K562 (cell line): ENCODE data around the gene SARS2. TPM values are rescaled to one million over a fixed set of nuclear protein-coding genes. Genes with fewer than 3 reads are reported as not detected.

Experiments used
- ARNT ChIP-seq, 2 experiments: fragments of 450-650 bp; IDR thresholded peaks; 2 replicates each; pipeline ENCODE4 v1.6.1; 2016; ENCODE audit warnings: mild to moderate bottlenecking in 1 of 2
- DIDO1 ChIP-seq: fragments of 450-650 bp; IDR thresholded peaks from 2 replicates; pipeline ENCODE4 v1.6.1; 2016; ENCODE audit warnings: low read depth, missing biosample characterization, missing genetic modification characterization
- EP300 ChIP-seq: IDR thresholded peaks from 2 replicates; pipeline ENCODE4 v1.6.1; 2012; ENCODE audit warnings: low read length, improper control_type of control experiment
- EZH2 ChIP-seq: IDR thresholded peaks from 2 replicates; pipeline ENCODE4 v1.6.1; 2012; ENCODE audit warnings: low read depth, mild to moderate bottlenecking, inconsistent platforms, low read length, borderline replicate concordance
- HNRNPK ChIP-seq: fragments of 200-400 bp; formaldehyde crosslinking; IDR thresholded peaks from one replicate; pipeline ENCODE4 v1.6.1; 2018; ENCODE audit warnings: mild to moderate bottlenecking, low read depth, low read length; ENCODE audit not compliant: poor library complexity, severe bottlenecking
- KAT2B ChIP-seq: IDR thresholded peaks from one replicate; pipeline ENCODE4 v1.6.1; 2012; ENCODE audit warnings: low read depth, mild to moderate bottlenecking, control low read depth, inconsistent platforms, low read length, moderate library complexity
- RBBP5 ChIP-seq: fragments of 200-600 bp; sonication (generic); IDR thresholded peaks from 2 replicates; pipeline ENCODE4 v1.6.1; 2012; ENCODE audit warnings: borderline replicate concordance, mild to moderate bottlenecking, low read length, control low read depth, inconsistent platforms; ENCODE audit not compliant: insufficient read depth, poor library complexity, severe bottlenecking
- RFX1 ChIP-seq: fragments of 450-650 bp; IDR thresholded peaks from 2 replicates; pipeline ENCODE4 v1.6.1; 2016; ENCODE audit warnings: mild to moderate bottlenecking, moderate library complexity
- TCF7 ChIP-seq: sonication (generic); IDR thresholded peaks from 2 replicates; pipeline ENCODE4 v1.6.1; 2016; ENCODE audit warnings: antibody characterized with exemption, borderline replicate concordance
- ZNF507 ChIP-seq: conservative IDR thresholded peaks from 2 replicates; pipeline ENCODE4 v1.6.1; 2017; ENCODE audit warnings: missing genetic modification characterization, missing compliant biosample characterization
- polyA plus RNA-seq, 8 experiments: library from polyadenylated mRNA; depleted of rRNA in 4 of 8; stranded (reverse) in 5 of 8; unstranded in 3 of 8; fragments of >200 nt; fragmentation: Nextera tagmentation in 2 of 8; fragmentation: Illumina TruSeq in 1 of 8; extraction: Ambion mirVana in 2 of 8; extraction: Trizol in 1 of 8; gene quantifications; 2 replicates each; pipeline versions ENCODE4 v1.2.1 to v1.2.3, GENCODE V29; 2011 to 2014; ENCODE audit warnings: inconsistent platforms in 1 of 8, missing spikeins in 1 of 8
- total RNA-seq, 7 experiments: library from RNA; depleted of rRNA in 6 of 7; stranded (reverse); fragments of >200 nt in 6 of 7; fragmentation: Illumina TruSeq in 2 of 7; extraction: Trizol in 2 of 7; gene quantifications; 2 replicates each; pipeline versions ENCODE4 v1.2.1 to v1.2.3, GENCODE V29; 2011 to 2021; ENCODE audit warnings: low replicate concordance in 1 of 7
- TF ChIP-seq, protein P1 (sequence below): fragments of 450-650 bp; IDR thresholded peaks from 2 replicates; pipeline ENCODE4 v1.6.1; 2016; ENCODE audit warnings: mild to moderate bottlenecking, moderate library complexity
- TF ChIP-seq, protein P2 (sequence below), 2 experiments: IDR thresholded peaks; 2 replicates each; pipeline ENCODE4 v1.6.1; 2012; ENCODE audit warnings: improper control_type of control experiment in 2 of 2, low read depth in 2 of 2, low read length in 2 of 2, borderline replicate concordance in 1 of 2

SARS2 gene
- total and polyA plus RNA-seq, 9 of the 15 experiments (the other 6 are each of a cell fraction or from before 2014, with no cell fraction given): 3.1 to 59.1 (median 31.7) TPM

DNA sequence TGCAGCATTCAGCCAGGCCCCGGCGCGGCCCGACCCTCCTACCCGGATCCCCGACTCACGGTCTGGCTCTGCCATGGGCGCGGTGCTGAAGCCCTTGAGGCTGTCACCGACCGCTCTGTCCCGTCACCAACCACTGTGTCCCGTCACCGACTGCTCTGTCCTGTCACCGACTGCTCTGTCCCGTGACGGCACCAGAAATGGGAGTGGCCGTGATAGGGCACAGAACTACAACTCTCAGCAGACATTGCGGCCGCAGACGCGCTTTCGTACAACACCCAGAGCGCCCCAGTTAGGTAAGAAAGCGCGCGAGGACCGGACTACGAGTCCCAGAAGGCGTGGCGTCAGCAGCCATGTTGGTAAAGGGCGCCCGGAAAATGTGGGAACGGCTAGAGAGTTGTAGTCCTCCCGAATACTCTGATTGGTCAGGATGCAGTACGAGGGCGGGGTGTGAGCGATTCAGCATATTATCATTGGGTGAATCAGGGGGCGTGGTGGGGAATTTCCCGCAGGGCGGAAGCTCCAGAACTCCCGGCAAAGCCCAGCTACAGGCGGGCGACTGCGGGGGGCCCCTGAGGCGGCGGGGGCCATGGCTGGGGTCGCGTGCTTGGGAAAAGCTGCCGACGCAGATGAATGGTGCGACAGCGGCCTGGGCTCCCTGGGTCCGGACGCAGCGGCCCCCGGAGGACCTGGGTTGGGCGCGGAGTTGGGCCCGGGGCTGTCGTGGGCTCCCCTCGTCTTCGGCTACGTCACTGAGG, 30.9 kb downstream of the SARS2 start, which contains the start of the genes NFKBIB and SIRT2 (continued):
- TF ChIP-seq, protein P1, sequence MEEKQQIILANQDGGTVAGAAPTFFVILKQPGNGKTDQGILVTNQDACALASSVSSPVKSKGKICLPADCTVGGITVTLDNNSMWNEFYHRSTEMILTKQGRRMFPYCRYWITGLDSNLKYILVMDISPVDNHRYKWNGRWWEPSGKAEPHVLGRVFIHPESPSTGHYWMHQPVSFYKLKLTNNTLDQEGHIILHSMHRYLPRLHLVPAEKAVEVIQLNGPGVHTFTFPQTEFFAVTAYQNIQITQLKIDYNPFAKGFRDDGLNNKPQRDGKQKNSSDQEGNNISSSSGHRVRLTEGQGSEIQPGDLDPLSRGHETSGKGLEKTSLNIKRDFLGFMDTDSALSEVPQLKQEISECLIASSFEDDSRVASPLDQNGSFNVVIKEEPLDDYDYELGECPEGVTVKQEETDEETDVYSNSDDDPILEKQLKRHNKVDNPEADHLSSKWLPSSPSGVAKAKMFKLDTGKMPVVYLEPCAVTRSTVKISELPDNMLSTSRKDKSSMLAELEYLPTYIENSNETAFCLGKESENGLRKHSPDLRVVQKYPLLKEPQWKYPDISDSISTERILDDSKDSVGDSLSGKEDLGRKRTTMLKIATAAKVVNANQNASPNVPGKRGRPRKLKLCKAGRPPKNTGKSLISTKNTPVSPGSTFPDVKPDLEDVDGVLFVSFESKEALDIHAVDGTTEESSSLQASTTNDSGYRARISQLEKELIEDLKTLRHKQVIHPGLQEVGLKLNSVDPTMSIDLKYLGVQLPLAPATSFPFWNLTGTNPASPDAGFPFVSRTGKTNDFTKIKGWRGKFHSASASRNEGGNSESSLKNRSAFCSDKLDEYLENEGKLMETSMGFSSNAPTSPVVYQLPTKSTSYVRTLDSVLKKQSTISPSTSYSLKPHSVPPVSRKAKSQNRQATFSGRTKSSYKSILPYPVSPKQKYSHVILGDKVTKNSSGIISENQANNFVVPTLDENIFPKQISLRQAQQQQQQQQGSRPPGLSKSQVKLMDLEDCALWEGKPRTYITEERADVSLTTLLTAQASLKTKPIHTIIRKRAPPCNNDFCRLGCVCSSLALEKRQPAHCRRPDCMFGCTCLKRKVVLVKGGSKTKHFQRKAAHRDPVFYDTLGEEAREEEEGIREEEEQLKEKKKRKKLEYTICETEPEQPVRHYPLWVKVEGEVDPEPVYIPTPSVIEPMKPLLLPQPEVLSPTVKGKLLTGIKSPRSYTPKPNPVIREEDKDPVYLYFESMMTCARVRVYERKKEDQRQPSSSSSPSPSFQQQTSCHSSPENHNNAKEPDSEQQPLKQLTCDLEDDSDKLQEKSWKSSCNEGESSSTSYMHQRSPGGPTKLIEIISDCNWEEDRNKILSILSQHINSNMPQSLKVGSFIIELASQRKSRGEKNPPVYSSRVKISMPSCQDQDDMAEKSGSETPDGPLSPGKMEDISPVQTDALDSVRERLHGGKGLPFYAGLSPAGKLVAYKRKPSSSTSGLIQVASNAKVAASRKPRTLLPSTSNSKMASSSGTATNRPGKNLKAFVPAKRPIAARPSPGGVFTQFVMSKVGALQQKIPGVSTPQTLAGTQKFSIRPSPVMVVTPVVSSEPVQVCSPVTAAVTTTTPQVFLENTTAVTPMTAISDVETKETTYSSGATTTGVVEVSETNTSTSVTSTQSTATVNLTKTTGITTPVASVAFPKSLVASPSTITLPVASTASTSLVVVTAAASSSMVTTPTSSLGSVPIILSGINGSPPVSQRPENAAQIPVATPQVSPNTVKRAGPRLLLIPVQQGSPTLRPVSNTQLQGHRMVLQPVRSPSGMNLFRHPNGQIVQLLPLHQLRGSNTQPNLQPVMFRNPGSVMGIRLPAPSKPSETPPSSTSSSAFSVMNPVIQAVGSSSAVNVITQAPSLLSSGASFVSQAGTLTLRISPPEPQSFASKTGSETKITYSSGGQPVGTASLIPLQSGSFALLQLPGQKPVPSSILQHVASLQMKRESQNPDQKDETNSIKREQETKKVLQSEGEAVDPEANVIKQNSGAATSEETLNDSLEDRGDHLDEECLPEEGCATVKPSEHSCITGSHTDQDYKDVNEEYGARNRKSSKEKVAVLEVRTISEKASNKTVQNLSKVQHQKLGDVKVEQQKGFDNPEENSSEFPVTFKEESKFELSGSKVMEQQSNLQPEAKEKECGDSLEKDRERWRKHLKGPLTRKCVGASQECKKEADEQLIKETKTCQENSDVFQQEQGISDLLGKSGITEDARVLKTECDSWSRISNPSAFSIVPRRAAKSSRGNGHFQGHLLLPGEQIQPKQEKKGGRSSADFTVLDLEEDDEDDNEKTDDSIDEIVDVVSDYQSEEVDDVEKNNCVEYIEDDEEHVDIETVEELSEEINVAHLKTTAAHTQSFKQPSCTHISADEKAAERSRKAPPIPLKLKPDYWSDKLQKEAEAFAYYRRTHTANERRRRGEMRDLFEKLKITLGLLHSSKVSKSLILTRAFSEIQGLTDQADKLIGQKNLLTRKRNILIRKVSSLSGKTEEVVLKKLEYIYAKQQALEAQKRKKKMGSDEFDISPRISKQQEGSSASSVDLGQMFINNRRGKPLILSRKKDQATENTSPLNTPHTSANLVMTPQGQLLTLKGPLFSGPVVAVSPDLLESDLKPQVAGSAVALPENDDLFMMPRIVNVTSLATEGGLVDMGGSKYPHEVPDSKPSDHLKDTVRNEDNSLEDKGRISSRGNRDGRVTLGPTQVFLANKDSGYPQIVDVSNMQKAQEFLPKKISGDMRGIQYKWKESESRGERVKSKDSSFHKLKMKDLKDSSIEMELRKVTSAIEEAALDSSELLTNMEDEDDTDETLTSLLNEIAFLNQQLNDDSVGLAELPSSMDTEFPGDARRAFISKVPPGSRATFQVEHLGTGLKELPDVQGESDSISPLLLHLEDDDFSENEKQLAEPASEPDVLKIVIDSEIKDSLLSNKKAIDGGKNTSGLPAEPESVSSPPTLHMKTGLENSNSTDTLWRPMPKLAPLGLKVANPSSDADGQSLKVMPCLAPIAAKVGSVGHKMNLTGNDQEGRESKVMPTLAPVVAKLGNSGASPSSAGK: 0 out of 2 replicates have a peak, but pooled peaks have one; percentile 39
- TF ChIP-seq RFX1: no peak
- TF ChIP-seq, protein P2, sequence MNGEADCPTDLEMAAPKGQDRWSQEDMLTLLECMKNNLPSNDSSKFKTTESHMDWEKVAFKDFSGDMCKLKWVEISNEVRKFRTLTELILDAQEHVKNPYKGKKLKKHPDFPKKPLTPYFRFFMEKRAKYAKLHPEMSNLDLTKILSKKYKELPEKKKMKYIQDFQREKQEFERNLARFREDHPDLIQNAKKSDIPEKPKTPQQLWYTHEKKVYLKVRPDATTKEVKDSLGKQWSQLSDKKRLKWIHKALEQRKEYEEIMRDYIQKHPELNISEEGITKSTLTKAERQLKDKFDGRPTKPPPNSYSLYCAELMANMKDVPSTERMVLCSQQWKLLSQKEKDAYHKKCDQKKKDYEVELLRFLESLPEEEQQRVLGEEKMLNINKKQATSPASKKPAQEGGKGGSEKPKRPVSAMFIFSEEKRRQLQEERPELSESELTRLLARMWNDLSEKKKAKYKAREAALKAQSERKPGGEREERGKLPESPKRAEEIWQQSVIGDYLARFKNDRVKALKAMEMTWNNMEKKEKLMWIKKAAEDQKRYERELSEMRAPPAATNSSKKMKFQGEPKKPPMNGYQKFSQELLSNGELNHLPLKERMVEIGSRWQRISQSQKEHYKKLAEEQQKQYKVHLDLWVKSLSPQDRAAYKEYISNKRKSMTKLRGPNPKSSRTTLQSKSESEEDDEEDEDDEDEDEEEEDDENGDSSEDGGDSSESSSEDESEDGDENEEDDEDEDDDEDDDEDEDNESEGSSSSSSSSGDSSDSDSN (IDR thresholded peaks at IDR 0.05; ENCODE audit: borderline replicate concordance in 1 of 2, low read depth in 2 of 2, low read length in 2 of 2): 0 out of 4 replicates have a peak, but pooled peaks have one; percentile 36 to 56
- peak; percentile 68; the same call in 1 of the 2 replicates for TF ChIP-seq TCF7
- no peak for TF ChIP-seq KAT2B
- TF ChIP-seq HNRNPK: no peak
- no peak for TF ChIP-seq EP300
- peak; percentile 85 for TF ChIP-seq RBBP5
- TF ChIP-seq DIDO1 (tag): 0 out of 2 replicates have a peak, but pooled peaks have one; percentile 13
- TF ChIP-seq ARNT (IDR thresholded peaks at IDR 0.05): 0 out of 4 replicates have a peak, but pooled peaks of 1 of the 2 experiments have one; percentile 26
- no peak for TF ChIP-seq ZNF507 (tag)
- TF ChIP-seq EZH2: no peak
